Gastrocnemius medialis (tissue), 4 donors: Measurements from ENCODE around the gene SLX4IP. TPM values are rescaled to one million over a fixed set of nuclear protein-coding genes. Genes with fewer than 3 reads are reported as not detected.

Experiments used
- ATAC-seq, 2 donors: fragments of 150-250 bp; one replicate each; pipeline ENCODE4 v1.9.1; 2016
- DNase-seq, 2 donors: peaks; one replicate each; pipeline ENCODE4 v3.0.0-alpha.2; 2019
- H3K27ac ChIP-seq, 4 donors: fragments of 200-600 bp; sonication (generic); 1 replicate in 1 of 4; 2 replicates in 3 of 4; pipeline ENCODE4 v1.5.1; 2016 to 2018; ENCODE audit warnings: mild to moderate bottlenecking in 2 of 4, moderate library complexity in 1 of 4
- H3K27me3 ChIP-seq, 3 donors: fragments of 200-600 bp; sonication (generic) in 2 of 3; 1 replicate in 1 of 3; 2 replicates in 2 of 3; pipeline versions ENCODE4 v1.5.1 to v1.6.0; 2016 to 2019; ENCODE audit warnings: mild to moderate bottlenecking in 1 of 3, moderate library complexity in 1 of 3
- H3K36me3 ChIP-seq, 2 donors: fragments of 200-600 bp; sonication (generic) in 1 of 2; one replicate each; pipeline ENCODE4 v1.5.1; 2017 to 2018
- H3K4me1 ChIP-seq, 2 donors: fragments of 200-600 bp; sonication (generic) in 1 of 2; one replicate each; pipeline ENCODE4 v1.5.1; 2016 to 2017; ENCODE audit warnings: mild to moderate bottlenecking in 2 of 2
- H3K4me3 ChIP-seq, 4 donors: fragments of 200-600 bp; sonication (generic) in 3 of 4; 1 replicate in 1 of 4; 2 replicates in 3 of 4; pipeline ENCODE4 v1.5.1; 2016 to 2019; ENCODE audit warnings: mild to moderate bottlenecking in 2 of 4
- H3K9me3 ChIP-seq, 3 donors: fragments of 200-600 bp; sonication (generic) in 2 of 3; 1 replicate in 1 of 3; 2 replicates in 2 of 3; pipeline ENCODE4 v1.5.1; 2016 to 2019
- CTCF ChIP-seq, 5 experiments: fragments of 450-650 bp in 3 of 5; fragments of 200-600 bp in 2 of 5; sonication (generic) in 2 of 5; IDR thresholded peaks in 4 of 5; conservative IDR thresholded peaks in 1 of 5; 1 replicate in 4 of 5; 2 replicates in 1 of 5; pipeline ENCODE4 v1.5.1; 2016 to 2019; ENCODE audit warnings: antibody characterized with exemption in 5 of 5, mild to moderate bottlenecking in 3 of 5, moderate library complexity in 3 of 5
- POLR2A ChIP-seq, 2 donors: fragments of 450-650 bp; IDR thresholded peaks; one replicate each; pipeline ENCODE4 v1.6.1; 2017; ENCODE audit warnings: antibody characterized with exemption in 2 of 2, mild to moderate bottlenecking in 2 of 2, moderate library complexity in 2 of 2
- in situ Hi-C, 4 donors: fragments of 200-750 bp; cut with MboI; loops; one replicate each; pipeline versions ENCODE4 v1.15.0 to v1.8.0; 2017; ENCODE audit warnings: low sequenced_read_pairs in 4 of 4
- intact Hi-C: fragments of 100-400 bp; cut with DNase I; formaldehyde crosslinking; loops from one replicate; pipeline ENCODE4 v1.15.1; 2023; ENCODE audit warnings: low total_unique reads
- total RNA-seq, 4 donors: library from RNA; depleted of rRNA; stranded (reverse); fragments of >200 nt; gene quantifications; one replicate each; pipeline versions ENCODE4 v1.1.0 to v1.2.3, GENCODE V29; 2016

SLX4IP gene
- total RNA-seq, 4 donors from 2014 or later: 0.22 to 1.3 (median 0.71) TPM

GRCh38 chr20:10670501-10671220 lies 235.6 kb downstream of the SLX4IP start:
- H3K4me1 ChIP-seq: peaks cover 17 to 45% of the 10 kb centered on the region in 2 donors
- TF ChIP-seq POLR2A (IDR thresholded peaks at IDR 0.05) (peak; percentile 7 to 8), CTCF (IDR thresholded peaks at IDR 0.05 in 4 of 5, conservative IDR thresholded peaks at IDR 0.05 in 1 of 5) (no peak)
- H3K27ac ChIP-seq: peak overlapping the region; percentile 86 to 95 (median 88)
- H3K36me3 ChIP-seq: no peaks in the 10 kb centered on the region
- DNase-seq: no peak
- no peaks in the 10 kb centered on the region for H3K27me3 ChIP-seq
- H3K9me3 ChIP-seq: no peaks in the 10 kb centered on the region
- no peak for ATAC-seq
- H3K4me3 ChIP-seq: peak overlapping the region; percentile 62 to 98 (median 82)
- in situ Hi-C loops (loop anchor here in 2 of 4 donors (10.0 to 25.0 kb wide), 3 partner anchors 534 to 1242 kb away; partner anchors contain the start of gene BTBD3 (in 1 of the 2)), intact Hi-C loops (loop anchor here (2.0 to 10.0 kb wide), 3 partner anchors 534 to 874 kb away; no protein-coding TSS in a partner anchor)

GRCh38 chr20:10671221-10671918 lies 236.3 kb downstream of the SLX4IP start:
- peak overlapping the region; percentile 62 to 98 (median 82) for H3K4me3 ChIP-seq
- no peaks in the 10 kb centered on the region for H3K27me3 ChIP-seq
- in situ Hi-C loops (loop anchor here in 2 of 4 donors (10.0 to 25.0 kb wide), 3 partner anchors 533 to 1241 kb away; partner anchors contain the start of gene BTBD3 (in 1 of the 2)), intact Hi-C loops (loop anchor here (2.0 to 10.0 kb wide), 3 partner anchors 533 to 873 kb away; no protein-coding TSS in a partner anchor)
- H3K4me1 ChIP-seq: peaks cover 13 to 37% of the 10 kb centered on the region in 2 donors
- ATAC-seq: peak; percentile 14 to 15
- H3K9me3 ChIP-seq: no peaks in the 10 kb centered on the region
- no peaks in the 10 kb centered on the region for H3K36me3 ChIP-seq
- TF ChIP-seq CTCF (IDR thresholded peaks at IDR 0.05 in 4 of 5, conservative IDR thresholded peaks at IDR 0.05 in 1 of 5) (peak; percentile 16 to 46 (median 32)), POLR2A (IDR thresholded peaks at IDR 0.05) (no peak)
- H3K27ac ChIP-seq: peak overlapping the region; percentile 86 to 95 (median 88)
- peak; percentile 55 to 75 for DNase-seq

- intact Hi-C loops (loop anchor here (2.0 to 10.0 kb wide), 4 partner anchors 307 to 873 kb away; no protein-coding TSS in a partner anchor), in situ Hi-C loops (loop anchor here in 2 of 4 donors (10.0 to 25.0 kb wide), 3 partner anchors 533 to 1240 kb away; partner anchors contain the start of gene BTBD3 (in 1 of the 2))
- Histone ChIP-seq H3K4me3 (peak overlapping the region; percentile 62 to 98 (median 82)), H3K36me3 (no peaks in the 10 kb centered on the region), H3K27ac (peak overlapping the region; percentile 86 to 95 (median 88)), H3K4me1 (peaks cover 13 to 30% of the 10 kb centered on the region in 2 donors), H3K9me3 (no peaks in the 10 kb centered on the region), H3K27me3 (no peaks in the 10 kb centered on the region)
- TF ChIP-seq CTCF (IDR thresholded peaks at IDR 0.05 in 4 of 5, conservative IDR thresholded peaks at IDR 0.05 in 1 of 5): no peak
- TF ChIP-seq POLR2A (IDR thresholded peaks at IDR 0.05): no peak
- peak; percentile 48 to 54 for DNase-seq
- ATAC-seq: peak in 1 of 2 donors; percentile 16
Observed at GRCh38 chr20:10671919-10672623, 237.0 kb downstream of the SLX4IP start.

- Histone ChIP-seq H3K36me3 (no peaks in the 10 kb centered on the region), H3K4me3 (peak overlapping the region; percentile 62 to 98 (median 82)), H3K9me3 (no peaks in the 10 kb centered on the region), H3K4me1 (peaks cover 10 to 24% of the 10 kb centered on the region in 2 donors), H3K27ac (peak overlapping the region; percentile 86 to 95 (median 88)), H3K27me3 (no peaks in the 10 kb centered on the region)
- TF ChIP-seq POLR2A (IDR thresholded peaks at IDR 0.05) (no peak), CTCF (IDR thresholded peaks at IDR 0.05 in 4 of 5, conservative IDR thresholded peaks at IDR 0.05 in 1 of 5) (no peak)
- in situ Hi-C loops: loop anchor here in 2 of 4 donors (10.0 to 25.0 kb wide), 3 partner anchors 532 to 1240 kb away; partner anchors contain the start of gene BTBD3 (in 1 of the 2)
- intact Hi-C loops: loop anchor here (2.0 to 10.0 kb wide), 3 partner anchors 306 to 872 kb away; no protein-coding TSS in a partner anchor
- DNase-seq (no peak), ATAC-seq (peak in 1 of 2 donors; percentile 9)
Observed at GRCh38 chr20:10672624-10673127, 237.6 kb downstream of the SLX4IP start.
